Calu3 (cell line): ENCODE measurements around the gene EGR1. TPM values are rescaled to one million over a fixed set of nuclear protein-coding genes. Genes with fewer than 3 reads are reported as not detected.

Experiments
- BruUV-seq: library from RNA; stranded (reverse); fragments of 400-500 nt; replicated peaks from 2 replicates; lab custom pipeline; 2021; lab: Mats Ljungman, UMichigan
- CTCF ChIA-PET: fragments of 300-600 bp; sonication (Branson Sonifier 250); formaldehyde crosslinking; loops from one replicate; lab custom pipeline; 2022; ENCODE audit warnings: antibody characterized with exemption; lab: Charles Lee
- DNase-seq: peaks from one replicate; pipeline ENCODE4 v3.0.0; 2022
- H3K27ac Mint-ChIP-seq: one replicate; pipeline ENCODE4 v1.8.0; 2022; ENCODE audit warnings: mixed read lengths; ENCODE audit not compliant: unreplicated experiment
- H3K27me3 Mint-ChIP-seq: one replicate; pipeline ENCODE4 v1.8.0; 2022; ENCODE audit warnings: mixed read lengths; ENCODE audit not compliant: unreplicated experiment
- H3K36me3 Mint-ChIP-seq: one replicate; pipeline ENCODE4 v1.8.0; 2022; ENCODE audit warnings: mild to moderate bottlenecking, moderate library complexity, mixed read lengths; ENCODE audit not compliant: insufficient read depth, unreplicated experiment
- H3K4me1 Mint-ChIP-seq: one replicate; pipeline ENCODE4 v1.8.0; 2022; ENCODE audit warnings: mild to moderate bottlenecking, low read depth, mixed read lengths; ENCODE audit not compliant: unreplicated experiment
- H3K4me3 Mint-ChIP-seq: one replicate; pipeline ENCODE4 v1.8.0; 2022; ENCODE audit warnings: mild to moderate bottlenecking, low read depth, moderate library complexity, mixed read lengths; ENCODE audit not compliant: unreplicated experiment
- H3K9me3 Mint-ChIP-seq: one replicate; pipeline ENCODE4 v1.8.0; 2022; ENCODE audit warnings: low read depth, mixed read lengths; ENCODE audit not compliant: unreplicated experiment
- CTCF ChIP-seq: fragments of 200-600 bp; IDR thresholded peaks from one replicate; pipeline ENCODE4 v1.8.0; 2022; ENCODE audit warnings: antibody characterized with exemption; ENCODE audit not compliant: unreplicated experiment
- intact Hi-C: fragments of 100-400 bp; cut with micrococcal nuclease; formaldehyde crosslinking; loops from one replicate; pipeline ENCODE4 v1.10.0; 2022; ENCODE audit not compliant: unreplicated experiment
- total RNA-seq: library from RNA; stranded (reverse); gene quantifications from 2 replicates; pipeline ENCODE4 v1.2.3, GENCODE V29; 2022

Gene EGR1
- total RNA-seq, 1 experiment from 2014 or later, result 97.0 TPM

DNA sequence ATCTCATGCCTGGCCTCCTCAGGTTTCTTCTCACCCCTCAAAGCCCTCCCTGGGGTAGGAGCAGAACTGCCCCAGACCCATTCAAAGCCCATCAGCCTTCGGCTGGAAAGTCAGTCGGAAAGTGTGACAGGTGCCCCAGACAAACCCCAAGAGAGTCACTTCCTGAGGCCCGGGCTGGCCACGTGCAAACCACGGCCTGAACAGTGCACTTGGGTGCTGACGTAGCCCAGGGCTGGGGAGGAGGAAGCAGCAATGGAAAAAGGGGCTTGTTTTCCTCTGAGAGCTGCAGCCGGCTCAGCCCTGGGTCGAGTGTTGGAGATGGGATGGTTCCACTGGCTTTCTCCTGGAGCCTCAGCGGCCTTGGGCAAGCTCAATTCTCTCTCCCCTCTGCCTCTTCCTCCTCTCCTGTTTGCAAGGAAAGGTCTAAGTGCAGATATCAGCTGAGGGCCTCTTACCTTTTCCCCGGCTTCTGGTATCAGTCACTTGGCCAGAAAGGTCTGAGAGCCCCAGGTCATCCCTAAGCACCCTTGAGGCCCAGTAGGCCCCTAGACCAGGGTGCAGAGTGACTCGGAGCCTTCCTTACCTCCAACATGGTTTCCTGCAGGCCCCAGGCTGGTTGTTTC, 5.9 kb upstream of the EGR1 start:
- Mint-ChIP-seq H3K9me3 (no peaks in the 10 kb centered on the region), H3K27ac (no peak overlapping the region), H3K4me1 (no peaks in the 10 kb centered on the region), H3K36me3 (peaks cover 14% of the 10 kb centered on the region), H3K4me3 (no peak overlapping the region), H3K27me3 (peaks cover 61% of the 10 kb centered on the region)
- no TSS peak for BruUV-seq
- CTCF ChIA-PET, result no interaction called here
- intact Hi-C loops, result no loop called here
- DNase-seq, result no peak
- TF ChIP-seq CTCF, result no peak

DNA sequence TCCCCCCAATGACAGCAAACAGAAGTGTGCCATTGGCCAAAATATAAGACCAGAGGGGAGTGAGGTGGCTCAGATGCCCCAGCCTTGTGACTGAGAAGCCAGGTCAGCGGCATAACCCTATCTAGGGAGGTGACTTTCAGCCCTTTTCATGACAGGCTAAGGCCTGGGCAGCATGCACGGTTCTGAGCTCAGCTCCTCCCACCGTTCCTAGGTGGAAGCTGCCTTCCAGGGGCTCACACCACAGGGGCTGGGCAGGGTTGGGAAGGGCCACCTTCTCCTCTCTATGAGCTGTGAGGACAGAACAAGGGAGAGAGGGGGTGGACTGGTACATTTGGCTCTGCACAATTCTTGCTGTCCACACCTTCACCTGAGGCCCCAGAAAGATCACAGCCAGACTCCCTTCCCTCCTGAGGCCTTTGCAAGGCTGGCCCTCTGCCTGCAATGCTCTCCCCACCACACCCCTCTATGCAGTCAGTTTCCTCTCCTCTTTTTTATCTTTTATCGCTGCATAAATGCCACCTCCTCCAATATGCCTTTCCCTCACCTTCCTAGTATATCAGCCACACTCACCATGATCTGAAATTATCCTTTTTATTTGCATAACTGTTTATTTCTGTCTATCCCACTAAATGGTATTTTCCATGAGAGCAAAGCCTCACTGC, 5.1 kb upstream of the EGR1 start:
- H3K4me1 Mint-ChIP-seq, result no peaks in the 10 kb centered on the region

DNA sequence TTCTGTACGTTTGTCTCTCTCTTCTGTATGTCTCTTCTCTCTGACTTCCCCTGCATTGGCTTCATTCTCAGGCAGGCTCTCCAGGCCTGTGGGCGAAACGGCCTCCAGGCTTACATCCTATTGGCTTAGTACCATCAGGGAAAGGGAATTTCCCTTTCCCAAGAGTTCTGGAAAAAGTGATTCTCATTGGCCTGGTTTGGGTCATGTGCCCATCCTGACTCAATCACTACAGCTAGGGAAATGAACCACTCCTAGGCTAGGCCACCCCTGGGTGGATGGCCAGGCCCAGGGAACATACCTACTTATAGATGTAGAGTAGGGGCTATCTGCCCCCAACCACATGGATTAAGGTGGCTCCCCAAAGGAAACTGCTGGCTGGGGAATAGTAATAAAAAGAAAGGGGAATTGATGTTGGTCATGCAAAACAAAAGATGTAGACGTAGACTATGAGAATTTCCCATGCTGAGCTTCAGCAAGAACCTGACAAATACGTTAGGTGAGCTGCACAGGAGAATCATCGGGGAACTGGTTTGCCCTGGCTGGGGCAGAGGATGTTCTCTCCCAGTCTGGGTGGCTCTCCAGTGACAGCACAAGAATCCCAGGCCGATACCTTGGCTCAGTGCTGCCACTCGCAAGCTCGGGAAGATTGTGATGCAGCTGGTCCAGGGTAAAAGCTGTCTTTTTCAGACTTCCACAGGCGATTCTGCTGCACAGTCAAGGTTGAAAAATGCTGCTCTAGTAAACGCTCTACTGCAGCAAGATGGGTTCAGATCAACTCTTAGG, 3.7 kb upstream of the EGR1 start:
- Mint-ChIP-seq H3K9me3 (no peaks in the 10 kb centered on the region), H3K36me3 (peaks cover 35% of the 10 kb centered on the region), H3K4me1 (no peaks in the 10 kb centered on the region), H3K4me3 (no peak overlapping the region), H3K27ac (no peak overlapping the region), H3K27me3 (peaks cover 40% of the 10 kb centered on the region)
- CTCF ChIA-PET, result interaction anchor here (1.2 to 1.5 kb wide), 2 partner anchors 13 to 42 kb away, joined by 3 to 4 read pairs; no protein-coding TSS in a partner anchor
- DNase-seq, result no peak
- BruUV-seq, result no TSS peak
- TF ChIP-seq CTCF, result no peak
- intact Hi-C loops, result loop anchor here (10.0 kb wide), 1 partner anchor 83 kb away; the partner anchor contains the start of gene ETF1

More for the DNA sequence above, 5.1 kb upstream of the EGR1 start:
- H3K4me3 Mint-ChIP-seq, result no peak overlapping the region
- H3K9me3 Mint-ChIP-seq, result no peaks in the 10 kb centered on the region
- DNase-seq, result no peak
- CTCF ChIA-PET, result no interaction called here
- TF ChIP-seq CTCF, result no peak
- intact Hi-C loops, result loop anchor here (10.0 kb wide), 1 partner anchor 85 kb away; the partner anchor contains the start of gene ETF1
- peaks cover 54% of the 10 kb centered on the region for H3K27me3 Mint-ChIP-seq
- no peak overlapping the region for H3K27ac Mint-ChIP-seq
- no TSS peak for BruUV-seq
- peaks cover 21% of the 10 kb centered on the region for H3K36me3 Mint-ChIP-seq

- CTCF ChIA-PET, result interaction anchor here (0.6 to 3.1 kb wide), 4 partner anchors 13 to 250 kb away, joined by 3 to 35 read pairs (median 4); no protein-coding TSS in a partner anchor
- H3K9me3 Mint-ChIP-seq, result no peaks in the 10 kb centered on the region
- intact Hi-C loops, result loop anchor here (10.0 kb wide), 1 partner anchor 81 kb away; the partner anchor contains the start of gene ETF1
- BruUV-seq, result no TSS peak
- H3K27ac Mint-ChIP-seq, result peak overlapping the region; percentile 94
- no peak for TF ChIP-seq CTCF
- H3K36me3 Mint-ChIP-seq, result peaks cover 55% of the 10 kb centered on the region
- no peak for DNase-seq
- peaks cover 17% of the 10 kb centered on the region for H3K4me1 Mint-ChIP-seq
- peaks cover 34% of the 10 kb centered on the region for H3K27me3 Mint-ChIP-seq
- peak overlapping the region; percentile 78 for H3K4me3 Mint-ChIP-seq
Observed at GRCh38 chr5:138463419-138464007, 1.8 kb upstream of the EGR1 start.
